ENCODE results near the gene ALKBH6.
"Not testable (repeated sequence)": the region's sequence is repeated elsewhere in the genome, so short reads cannot be mapped to it uniquely, and the experiment has no call there.

Gene ALKBH6

DNA sequence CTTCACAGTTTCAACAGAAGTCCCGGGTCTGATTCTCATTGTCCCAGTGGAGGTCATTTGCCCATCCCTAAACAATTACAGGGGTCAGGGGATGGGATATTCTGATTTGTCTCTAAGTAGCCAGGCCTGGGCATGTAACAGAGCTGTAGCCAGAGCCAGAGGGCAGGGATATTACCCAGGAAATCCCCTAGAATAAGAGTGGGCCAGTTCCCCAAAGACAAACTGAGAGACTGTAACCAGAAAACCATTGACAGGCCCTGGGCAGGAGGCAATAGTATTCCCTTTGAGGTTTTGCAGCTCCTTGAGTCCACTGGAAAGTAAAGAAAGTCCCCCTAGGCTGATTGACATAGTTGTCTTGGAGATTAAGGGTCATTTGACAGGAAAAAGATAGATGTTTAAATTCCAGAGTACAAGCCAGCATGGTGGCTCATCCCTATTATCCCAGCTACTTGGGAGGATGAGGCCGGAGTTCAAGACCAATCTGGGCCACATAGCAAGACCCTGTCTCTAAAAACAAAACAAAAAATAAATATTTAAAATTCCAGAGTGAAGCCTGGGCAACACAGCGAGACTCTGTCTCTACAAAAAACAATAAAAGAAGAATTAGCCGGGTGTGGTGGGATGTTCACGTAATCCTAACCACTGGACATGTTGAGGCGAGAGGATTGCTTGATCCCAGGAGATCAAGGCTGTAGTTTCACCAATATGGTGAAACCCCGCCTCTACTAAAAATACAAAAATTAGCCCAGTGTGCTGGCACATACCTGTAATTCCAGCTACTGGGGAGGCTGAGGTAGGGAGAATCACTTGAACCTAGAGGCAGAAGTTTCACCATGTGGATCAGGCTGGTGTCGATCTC lies 20.9 kb downstream of the ALKBH6 start:
- no peak for DNase-seq (ENCODE audit: low spot score)

DNA sequence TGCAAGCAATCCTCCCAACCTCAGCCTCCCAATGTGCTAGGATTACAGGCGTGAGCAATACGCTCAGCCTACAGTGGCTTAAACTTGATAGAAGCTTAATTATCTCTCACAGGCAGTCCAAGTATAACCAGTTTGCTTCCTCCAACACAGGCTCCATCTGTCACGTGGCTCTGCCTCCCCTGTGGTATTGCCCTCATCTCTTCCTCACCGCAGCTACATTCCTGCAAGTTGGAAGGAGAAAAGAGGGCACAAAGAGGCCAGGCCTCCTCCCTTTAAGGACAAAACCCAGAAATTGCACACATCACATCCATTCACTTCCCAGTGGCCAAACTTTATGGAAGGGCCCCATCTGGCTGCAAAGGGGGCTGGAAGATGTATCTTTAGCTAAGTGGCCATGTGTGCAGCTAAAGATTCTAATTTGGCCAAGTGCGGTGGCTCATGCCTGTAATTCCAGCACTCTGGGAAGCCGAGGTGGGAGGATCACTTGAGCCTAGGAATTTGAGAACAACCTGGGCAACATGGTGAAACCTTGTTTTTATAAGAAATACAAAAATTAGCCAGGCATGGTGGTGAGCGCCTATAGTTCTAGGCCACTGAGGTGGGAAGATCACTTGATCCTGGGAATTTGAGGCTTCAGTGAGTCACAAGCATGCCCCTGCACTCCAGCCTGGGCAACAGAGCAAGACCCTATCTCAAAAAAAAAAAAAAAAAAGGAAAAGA lies 22.1 kb downstream of the ALKBH6 start:
- no peak for DNase-seq (ENCODE audit: low spot score)

DNA sequence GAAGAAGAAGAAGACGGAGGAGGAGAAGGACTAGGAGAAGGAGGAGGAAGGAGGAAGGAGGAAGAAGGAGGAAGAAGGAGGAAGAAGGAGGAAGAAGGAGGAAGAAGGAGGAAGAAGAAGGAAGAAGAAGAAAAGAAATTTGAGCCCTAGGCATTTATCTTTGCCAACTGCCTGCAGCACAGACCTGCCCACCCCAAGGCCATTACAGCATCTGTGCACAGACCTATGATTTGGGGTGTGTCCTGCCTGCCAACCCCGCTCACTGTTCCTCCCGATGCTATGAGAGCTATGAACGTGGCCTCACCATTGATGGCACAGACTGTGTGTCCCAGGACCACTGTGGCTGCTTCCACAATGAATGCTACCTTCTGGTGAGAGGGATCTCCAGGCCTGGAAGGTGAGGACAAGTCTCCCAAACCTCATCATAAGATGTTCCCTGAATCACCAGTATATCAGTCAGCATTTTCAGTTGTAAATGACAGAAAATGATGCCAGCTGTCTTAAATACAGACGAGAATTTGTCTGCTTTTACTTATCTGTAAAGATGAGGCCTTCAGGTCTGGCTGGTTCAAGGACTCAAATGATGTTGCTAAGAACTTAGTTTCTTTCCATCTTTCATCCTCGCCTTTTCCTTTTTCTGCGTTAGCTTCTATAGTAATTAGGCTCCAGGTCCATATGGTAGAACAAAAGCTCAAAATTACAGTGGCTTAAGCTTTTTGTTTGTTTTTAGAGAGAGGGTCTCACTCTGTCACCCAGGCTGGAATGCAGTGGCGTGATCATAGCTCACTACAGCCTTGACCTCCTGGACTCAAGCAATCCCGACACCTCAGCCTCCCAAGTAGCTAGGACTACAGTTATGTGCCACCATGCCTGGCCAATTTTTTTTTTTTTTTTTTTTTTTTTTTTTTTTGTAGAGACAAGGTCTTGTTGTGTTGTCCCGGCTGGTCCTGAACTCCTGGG lies 23.0 kb downstream of the ALKBH6 start:
- DNase-seq (ENCODE audit: low spot score), result no peak

DNA sequence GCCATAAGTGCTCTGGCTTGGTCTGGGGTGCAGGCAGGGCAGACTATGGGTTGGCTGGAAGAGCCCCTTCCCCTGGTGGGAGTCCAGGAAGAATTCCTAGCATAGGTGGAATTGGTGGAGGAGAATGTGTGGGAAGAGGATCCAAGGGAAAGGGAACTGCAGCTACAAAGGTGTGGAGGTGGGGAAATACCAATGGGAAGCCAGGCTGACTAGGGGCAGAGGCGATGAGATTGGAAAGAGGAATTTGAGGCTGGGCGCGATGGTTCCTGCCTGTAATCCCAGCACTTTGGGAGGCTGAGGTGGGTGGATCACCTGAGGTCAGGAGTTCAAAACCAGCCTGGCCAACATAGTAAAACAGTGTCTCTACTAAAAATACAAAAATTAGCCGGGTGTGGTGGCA lies 23.9 kb downstream of the ALKBH6 start:
- DNase-seq (ENCODE audit: low spot score), result no peak

DNA sequence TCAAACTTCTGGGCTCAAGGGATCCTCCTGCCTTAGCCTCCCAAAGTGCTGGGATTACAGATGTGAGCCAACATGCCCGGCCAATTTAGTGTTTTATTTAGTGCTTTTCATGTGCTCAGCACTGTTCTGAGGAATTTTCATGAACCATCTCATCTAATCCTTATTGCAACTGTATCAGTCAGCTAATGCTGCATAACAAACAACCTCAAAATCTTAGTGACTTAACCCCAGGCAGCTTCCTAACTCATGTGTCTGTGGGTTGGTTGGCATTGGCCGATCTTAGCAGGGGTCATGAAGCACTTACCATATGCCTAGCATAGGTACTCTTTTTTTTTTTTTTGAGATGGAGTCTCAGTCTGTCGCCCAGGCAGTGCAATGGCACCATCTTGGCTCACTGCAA lies 25.2 kb downstream of the ALKBH6 start:
- DNase-seq (ENCODE audit: low spot score), result no peak

DNA sequence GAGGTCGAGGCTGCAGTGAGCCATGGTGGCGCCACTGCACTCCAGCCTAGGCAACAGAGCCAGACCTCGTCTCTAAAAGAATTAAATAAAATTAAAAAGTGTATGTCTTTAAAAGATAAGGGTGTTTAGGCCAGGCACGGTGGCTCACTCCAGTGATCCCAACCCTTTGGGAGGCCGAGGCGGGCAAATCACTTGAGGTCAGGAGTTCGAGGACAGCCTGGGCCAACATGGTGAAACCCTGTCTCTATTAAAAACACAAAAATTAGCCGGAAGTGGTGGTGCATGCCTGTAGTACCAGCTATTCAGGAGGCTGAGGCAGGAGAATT lies 26.5 kb downstream of the ALKBH6 start:
- no peak for DNase-seq (ENCODE audit: low spot score)

DNA sequence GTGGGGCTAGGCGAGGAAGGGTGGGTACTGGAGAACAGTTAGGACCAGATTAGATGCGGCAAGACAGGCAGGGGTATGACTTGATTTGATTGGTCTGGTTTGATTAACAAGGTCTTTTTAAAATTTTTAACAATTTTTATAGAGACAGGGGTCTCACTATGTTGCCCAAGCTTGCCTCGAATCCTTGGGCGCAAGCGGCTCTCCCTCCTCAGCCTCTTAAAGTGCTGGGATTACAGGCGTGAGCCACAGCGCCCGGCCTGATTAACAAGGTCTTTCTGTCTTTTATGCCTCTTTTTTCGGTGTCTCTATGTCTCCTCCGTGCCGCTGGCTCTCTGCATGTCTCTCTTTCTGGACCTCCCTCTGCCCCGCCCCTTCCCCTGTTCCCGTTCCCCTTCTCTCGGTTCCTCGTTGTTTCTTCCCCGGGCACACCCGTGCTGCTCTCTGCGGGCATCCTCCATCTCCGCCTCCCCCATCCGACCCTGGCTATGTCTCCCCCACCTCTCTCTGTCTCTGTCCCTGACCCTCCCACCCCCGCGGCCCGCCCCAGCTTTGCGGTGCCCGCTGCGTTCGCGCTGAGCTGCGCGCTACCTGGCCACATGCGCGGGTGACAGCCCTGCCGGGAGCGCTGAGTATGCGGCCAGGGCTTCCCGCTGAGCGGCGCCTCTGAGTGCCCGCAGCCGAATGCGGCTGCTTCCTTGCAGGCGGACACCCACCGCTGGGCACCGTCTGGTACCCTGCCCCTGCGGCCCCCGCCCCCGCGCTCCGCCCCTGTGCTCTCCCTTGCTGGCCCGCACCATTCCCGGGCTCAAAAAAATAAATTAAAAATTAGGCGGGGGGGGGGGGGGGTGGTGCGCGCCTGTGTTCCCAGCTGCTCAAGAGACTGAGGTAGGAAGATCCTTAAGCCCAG lies 27.1 kb downstream of the ALKBH6 start:
- DNase-seq (ENCODE audit: low spot score), result no peak

DNA sequence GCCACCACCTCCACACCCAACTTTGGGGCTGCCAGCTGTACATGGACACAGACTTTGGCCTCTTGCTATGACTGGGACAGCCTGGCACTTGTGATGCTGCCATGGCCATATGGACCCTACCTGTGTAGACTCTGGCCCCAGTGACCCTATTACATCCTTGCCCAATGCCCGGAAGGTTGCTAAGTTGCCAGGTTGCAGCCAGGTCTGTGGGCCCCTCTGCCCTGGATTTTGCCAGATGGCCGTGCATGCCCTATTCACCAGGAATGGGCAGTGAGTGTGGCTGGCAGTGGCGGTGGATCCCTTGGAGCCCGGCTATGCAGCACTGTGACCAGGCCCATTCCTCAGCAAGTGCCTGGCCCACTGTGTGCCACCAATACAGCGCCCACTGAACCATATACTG lies 27.9 kb downstream of the ALKBH6 start:
- DNase-seq (ENCODE audit: low spot score), result no peak

DNA sequence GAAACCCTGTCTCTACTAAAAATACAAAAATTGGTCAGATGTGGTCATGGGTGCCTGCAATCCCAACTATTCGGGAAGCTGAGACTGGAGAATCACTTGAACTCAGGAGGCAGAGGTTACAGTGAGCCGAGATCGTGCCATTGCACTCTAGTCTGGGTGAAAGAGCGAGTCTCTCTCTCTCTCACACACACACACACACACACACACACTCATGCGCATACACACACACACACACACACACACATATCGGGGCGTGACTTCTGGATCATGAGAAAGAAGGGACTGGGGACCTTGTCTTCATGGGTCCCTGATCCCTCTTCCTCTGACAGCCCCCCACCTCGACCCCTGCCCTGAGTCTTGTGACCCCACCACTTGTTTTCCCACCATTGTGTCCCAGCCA lies 30.8 kb downstream of the ALKBH6 start:
- DNase-seq (ENCODE audit: low spot score), result no peak

DNA sequence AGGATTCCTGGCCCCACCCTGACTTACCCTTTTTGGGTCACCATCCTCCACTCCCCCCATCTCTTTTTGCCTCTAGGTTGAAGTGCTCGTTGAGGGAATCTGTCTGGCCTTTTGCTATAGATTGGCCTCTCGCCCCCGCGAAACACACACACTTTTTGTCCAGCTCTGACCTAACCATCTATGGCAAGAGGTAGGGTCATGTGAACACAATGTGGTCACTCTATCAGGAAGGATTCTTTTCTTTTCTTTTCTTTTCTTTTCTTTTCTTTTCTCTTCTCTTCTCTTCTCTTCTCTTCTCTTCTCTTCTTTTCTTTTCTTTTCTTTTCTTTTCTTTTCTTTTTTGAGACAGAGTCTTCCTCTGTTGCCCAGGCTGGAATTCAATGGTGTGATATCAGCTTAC lies 33.0 kb downstream of the ALKBH6 start:
- DNase-seq (ENCODE audit: low spot score), result not testable (repeated sequence)

DNA sequence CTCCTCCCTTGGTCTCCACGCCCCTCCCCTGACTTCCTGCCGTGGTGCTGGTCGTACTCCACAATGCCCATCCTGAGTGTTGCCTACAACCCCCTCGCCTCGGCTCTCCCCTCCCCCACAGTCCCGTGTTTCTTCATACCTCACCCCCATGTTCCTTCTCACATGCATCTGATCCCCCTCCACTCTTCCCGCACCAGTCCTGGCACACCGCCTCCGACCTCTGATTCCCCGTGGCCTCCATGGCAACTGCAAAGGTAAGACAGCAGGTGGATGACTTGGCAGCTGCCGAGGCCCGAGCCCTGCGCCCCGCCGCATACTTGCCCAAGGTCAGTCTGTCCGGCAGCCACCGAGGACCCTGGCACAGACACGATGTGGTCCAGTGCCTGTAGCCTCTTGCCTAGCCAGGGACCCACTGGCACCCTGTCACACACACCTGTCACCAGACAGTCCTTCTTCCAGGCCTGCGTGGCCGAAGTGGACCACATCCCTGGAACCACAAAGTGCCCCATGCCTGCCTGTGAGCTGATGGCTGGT lies 35.1 kb downstream of the ALKBH6 start:
- DNase-seq (ENCODE audit: low spot score), result no peak

DNA sequence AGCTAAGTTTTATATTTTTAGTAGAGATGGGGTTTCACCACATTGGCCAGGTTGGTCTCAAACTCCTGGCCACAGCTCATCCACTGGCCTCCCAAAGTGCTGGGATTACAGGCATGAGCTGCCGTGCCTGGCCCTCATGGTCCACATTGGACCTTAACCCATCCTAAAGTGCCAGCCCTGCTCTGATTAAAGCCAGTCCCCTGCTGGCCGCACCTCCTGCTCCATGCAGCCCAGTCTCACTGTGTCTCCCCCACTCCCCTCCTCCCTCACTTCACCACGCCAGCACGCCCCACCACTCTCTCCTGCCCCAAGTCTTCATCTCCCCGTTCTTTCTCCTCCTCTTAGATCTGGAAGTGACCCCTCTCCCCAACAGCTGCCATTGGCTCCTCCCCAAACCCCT lies 35.7 kb downstream of the ALKBH6 start:
- no peak for DNase-seq (ENCODE audit: low spot score)

DNA sequence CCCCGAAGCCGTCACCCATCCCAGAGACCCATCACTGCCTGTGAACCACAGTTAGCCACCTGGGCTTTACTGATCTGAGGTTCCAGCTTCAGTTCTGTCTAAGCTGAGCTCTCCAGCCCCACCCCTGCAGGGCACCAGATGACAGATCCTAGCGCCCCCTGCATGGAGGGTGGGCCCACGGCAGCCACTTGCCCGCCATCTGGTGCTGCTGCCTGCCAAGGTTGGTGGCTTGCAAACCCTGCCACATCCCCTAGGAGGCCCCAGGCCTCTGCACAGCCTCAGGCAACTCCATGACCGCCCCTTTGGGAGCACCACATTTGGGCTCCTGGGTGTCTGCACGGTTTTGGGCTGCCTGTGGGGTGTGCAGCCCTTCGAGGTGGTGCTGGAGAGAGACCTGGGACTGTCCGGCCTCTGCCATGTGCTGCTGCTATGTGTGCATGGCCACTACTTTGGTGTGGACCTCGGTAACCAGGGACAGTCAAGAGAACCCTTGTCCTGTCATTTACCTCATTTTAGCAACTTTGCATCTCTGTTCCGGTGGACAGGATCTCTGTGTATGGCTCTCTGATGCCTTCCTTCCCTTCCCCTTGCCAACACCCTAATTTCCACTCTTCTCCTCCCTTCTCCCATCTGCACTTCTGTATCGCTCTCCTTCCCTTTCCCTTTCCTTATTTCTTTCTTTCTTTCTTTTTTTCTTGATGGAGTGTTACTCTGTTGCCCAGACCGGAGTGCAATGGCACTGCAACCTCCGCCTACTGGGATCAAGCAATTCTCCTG lies 36.4 kb downstream of the ALKBH6 start:
- peak; percentile 31 for DNase-seq (ENCODE audit: low spot score)

DNA sequence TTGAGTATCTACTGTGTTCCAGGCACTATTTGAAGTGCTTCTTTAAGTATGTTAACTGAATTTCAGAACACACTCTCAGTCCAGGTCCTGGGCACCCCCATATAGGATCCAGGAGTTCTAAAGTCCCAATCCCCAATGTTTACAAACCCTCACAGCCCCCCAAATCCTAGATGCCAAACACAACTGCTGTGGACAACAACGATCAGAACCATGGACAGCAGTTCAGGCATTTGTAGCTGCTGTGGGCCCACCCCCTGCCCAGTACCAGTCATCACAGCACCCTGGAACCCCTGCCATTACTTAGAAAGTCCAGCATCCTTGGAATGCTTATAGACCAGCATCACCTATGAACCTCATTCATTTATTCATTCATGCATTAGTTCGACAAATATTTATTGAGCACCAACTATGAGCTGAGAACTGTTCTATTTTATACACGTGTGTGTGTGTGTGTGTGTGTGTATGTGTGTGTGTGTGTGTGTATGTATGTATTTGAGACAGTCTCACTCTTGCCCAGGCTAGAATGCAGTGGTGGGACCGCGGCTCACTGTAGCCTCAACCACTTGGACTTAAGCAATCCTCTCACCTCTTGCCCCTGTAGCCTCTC lies 38.3 kb downstream of the ALKBH6 start:
- no peak for DNase-seq (ENCODE audit: low spot score)

DNA sequence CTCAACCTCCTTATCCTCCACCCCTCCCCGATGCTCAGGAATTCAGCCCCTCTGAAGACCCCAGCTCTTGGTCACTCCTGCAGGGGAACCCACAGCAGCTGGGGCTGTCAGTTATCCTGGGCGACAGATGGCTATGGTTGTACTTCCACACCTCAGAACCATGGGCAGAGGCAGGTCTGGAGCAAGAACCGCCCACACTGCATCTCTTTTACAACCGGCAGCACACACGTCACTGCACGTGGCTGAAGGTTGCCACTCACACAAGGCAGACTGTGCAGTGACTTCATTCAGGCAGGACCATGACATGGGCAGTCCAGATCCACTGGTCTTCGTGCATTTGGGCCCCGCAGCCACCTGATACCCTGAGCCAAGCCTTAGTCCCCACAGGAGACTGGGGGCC lies 40.5 kb downstream of the ALKBH6 start:
- DNase-seq (ENCODE audit: low spot score), result no peak

DNA sequence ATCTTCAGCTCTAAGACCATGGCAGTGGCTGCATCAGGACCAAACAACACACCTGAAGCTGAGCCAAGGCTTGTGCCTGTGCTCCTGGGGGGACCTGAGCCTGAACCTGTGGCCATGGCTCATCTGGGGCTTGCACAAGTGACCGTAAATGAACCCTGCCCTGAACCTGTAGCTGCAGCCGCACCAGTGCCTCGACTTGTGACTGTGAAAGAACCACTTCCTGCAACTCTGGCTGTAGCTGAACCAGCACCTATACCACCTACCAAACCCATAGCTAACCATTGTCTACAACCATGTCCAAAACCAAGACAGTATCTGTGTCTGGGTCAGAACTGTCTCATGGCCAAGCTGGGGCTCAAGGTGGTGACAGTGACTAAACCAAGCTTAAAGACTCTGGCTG lies 47.2 kb downstream of the ALKBH6 start:
- DNase-seq (ENCODE audit: low spot score), result no peak

DNA sequence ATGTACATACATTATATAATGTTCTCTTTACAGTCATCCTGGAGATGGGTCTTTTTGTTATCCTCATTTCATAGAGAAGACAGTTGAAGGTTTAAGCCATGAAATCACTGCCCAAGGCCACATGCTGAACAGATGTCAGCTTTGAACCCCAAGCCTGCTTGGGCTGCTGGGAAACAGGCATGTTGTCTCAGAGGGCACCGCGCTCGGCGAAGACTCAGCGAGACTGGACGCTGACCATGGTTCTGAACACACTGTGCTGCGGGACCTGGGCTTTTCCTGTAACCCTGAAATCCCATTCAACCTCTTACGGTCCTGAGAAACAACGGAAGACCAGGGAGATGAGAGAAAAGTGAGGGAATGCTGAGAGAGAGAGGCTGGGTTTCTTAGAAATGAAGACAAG lies 50.5 kb downstream of the ALKBH6 start:
- peak; percentile 17 for DNase-seq (ENCODE audit: low spot score)

DNA sequence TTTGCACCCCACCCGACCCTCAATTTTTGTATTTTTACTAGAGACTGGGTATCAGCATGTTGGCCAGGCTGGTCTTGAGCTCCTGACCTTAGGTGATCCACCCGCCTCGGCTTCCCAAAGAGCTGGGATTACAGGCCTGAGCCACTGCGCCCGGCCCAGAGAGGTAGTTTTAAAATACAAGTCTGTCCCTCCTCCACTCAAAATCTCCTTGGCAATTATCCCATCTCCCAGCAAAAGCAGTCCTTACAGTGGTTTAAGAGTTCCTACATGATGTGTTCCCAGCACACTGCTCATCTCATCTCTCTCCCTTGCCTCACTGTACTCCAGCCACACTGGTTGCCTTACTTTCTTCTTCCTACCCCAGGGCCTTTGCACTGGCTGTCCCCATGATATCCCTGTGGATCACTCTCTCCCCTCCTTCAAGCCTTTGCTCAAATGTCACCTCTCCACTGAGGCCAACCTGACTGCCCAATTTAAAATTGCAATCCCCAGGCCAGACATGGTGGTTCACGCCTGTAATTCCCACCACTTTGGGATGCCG lies 53.5 kb downstream of the ALKBH6 start:
- no peak for DNase-seq (ENCODE audit: low spot score)

DNA sequence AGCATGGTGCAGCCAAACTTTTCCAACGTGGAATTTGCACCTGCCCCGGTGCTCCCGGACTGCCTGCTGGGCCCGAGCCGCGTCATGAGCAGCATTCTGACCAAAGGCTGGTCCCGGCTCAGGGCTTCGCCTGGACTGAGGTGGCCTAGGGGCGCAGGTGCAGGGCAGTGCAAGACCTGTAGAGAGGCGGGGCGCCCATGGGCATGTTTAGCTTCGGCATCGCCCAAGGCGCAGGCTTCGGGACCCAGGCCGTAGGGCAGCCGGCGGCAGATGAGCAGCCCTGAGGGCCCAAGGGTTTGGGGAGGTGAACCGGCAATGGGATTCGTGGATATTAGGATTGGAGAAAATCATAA lies 54.1 kb downstream of the ALKBH6 start:
- no peak for DNase-seq (ENCODE audit: low spot score)
